GM19035 (cell line): ENCODE results near the gene ZNF583.

Experiments used
- ATAC-seq: cut with Tn5 transposase; IDR thresholded peaks from one replicate; pipeline ENCODE4 v1.9.1; 2021; ENCODE audit not compliant: unreplicated experiment

ZNF583 gene

DNA sequence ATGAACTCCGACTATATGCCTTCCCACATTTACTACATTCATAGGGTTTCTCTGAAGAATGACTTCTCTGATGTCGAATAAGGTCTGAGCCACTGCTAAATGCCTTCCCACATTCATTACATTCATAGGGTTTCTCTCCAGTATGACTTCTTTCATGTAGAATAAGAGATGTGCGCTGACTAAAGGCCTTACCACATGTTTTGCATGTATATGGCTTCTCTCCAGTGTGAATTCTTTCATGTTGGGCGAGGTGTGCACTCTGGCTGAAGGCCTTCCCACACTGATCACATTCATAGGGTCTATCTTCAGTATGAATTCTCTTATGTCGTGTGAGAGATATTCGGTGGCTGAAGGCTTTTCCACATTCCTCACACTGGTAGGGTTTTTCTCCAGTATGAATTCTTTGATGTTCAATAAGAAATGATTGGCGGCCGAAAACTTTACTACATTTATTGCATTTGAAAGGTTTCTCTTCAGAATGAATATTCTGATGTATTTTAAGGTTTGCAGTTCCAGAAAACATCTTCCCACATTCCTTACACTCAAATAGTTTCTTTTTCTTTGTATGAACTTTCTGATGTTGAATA lies 37.2 kb downstream of the ZNF583 start:
- ATAC-seq, result no peak

DNA sequence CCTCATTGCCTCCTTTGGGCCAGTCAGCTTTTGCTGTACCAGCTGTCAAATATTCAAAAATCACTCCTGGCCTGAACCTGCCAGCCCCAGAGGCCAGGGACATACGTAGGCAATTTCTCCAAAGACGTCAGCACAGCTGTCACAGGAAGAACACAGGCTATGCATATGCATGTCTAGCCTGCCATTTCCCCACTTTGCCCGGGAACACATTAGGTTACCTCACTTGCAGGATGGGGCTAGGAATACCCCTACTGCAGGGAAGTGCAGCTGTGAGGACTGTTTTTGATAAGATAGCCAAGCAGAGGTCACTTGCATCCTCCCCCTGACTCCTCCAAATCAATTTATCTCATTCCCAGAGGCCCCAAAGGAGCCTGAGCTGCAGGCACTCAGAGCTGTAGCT lies 70.2 kb downstream of the ZNF583 start:
- ATAC-seq, result no peak

DNA sequence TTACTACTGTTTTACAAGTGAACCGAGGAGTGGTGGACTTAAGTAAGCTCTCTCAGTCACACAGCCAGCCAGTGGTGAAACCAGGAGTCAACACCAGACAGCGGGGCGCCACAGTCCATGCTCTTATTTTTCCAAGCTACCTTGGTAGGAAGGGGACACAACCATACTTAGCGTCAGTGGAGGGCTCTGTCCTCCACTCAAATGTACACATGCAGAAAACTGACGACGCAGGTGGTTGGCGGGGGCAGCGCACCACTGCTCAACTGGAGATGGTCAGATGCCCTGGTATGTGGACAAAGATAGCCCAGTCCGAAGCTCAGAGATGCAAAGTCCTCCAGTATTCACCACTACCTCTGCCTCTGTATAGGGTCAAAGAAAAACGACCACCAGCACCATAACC lies 72.0 kb downstream of the ZNF583 start:
- no peak for ATAC-seq
